ENCODE data around the gene CASP9.

GRCh38 chr1:15485636-15486035, 38.4 kb downstream of the CASP9 start:
- no peak for TF ChIP-seq ZBTB7A (tag by site-specific recombination; IDR thresholded peaks at IDR 0.05; ENCODE audit: low read depth)
- TF ChIP-seq ZNF585B (tag by site-specific recombination; IDR thresholded peaks at IDR 0.05) = no peak
- no peak for TF ChIP-seq GLIS2 (tag by site-specific recombination; IDR thresholded peaks at IDR 0.05)
- TF ChIP-seq YY1 (tag by site-specific recombination; IDR thresholded peaks at IDR 0.05) = no peak
- no peak for TF ChIP-seq CTCF (tag by site-specific recombination; IDR thresholded peaks at IDR 0.05)
- no peak for TF ChIP-seq ZNF133 (tag by site-specific recombination; IDR thresholded peaks at IDR 0.05)
- no peak for TF ChIP-seq ZNF76 (tag by site-specific recombination; IDR thresholded peaks at IDR 0.05; ENCODE audit: borderline replicate concordance, low read depth)
- no peak for TF ChIP-seq ZNF398 (tag by site-specific recombination; IDR thresholded peaks at IDR 0.05)
- TF ChIP-seq REST (tag by site-specific recombination; IDR thresholded peaks at IDR 0.05) = no peak
